Hematopoietic multipotent progenitor cell (in vitro differentiated cells): ENCODE measurements around the gene REEP2. TPM values are rescaled to one million over a fixed set of nuclear protein-coding genes. Genes with fewer than 3 reads are reported as not detected.

Experiments
- DNase-seq, 3 donors: peaks; one replicate each; pipeline ENCODE4 v3.0.0-alpha.2; 2011 to 2015; ENCODE audit warnings: low read depth in 2 of 3, low spot score in 2 of 3
- small RNA-seq: library from RNA; depleted of rRNA; stranded (forward); fragments of <200 nt; gene quantifications from one replicate; pipeline ENCODE3, GENCODE V24; 2012
- total RNA-seq: library from RNA; depleted of rRNA; stranded (reverse); fragments of >200 nt; gene quantifications from one replicate; pipeline ENCODE4 v1.2.3, GENCODE V29; 2012

Gene REEP2
- total RNA-seq, 1 donor, result 2.7 TPM

DNA sequence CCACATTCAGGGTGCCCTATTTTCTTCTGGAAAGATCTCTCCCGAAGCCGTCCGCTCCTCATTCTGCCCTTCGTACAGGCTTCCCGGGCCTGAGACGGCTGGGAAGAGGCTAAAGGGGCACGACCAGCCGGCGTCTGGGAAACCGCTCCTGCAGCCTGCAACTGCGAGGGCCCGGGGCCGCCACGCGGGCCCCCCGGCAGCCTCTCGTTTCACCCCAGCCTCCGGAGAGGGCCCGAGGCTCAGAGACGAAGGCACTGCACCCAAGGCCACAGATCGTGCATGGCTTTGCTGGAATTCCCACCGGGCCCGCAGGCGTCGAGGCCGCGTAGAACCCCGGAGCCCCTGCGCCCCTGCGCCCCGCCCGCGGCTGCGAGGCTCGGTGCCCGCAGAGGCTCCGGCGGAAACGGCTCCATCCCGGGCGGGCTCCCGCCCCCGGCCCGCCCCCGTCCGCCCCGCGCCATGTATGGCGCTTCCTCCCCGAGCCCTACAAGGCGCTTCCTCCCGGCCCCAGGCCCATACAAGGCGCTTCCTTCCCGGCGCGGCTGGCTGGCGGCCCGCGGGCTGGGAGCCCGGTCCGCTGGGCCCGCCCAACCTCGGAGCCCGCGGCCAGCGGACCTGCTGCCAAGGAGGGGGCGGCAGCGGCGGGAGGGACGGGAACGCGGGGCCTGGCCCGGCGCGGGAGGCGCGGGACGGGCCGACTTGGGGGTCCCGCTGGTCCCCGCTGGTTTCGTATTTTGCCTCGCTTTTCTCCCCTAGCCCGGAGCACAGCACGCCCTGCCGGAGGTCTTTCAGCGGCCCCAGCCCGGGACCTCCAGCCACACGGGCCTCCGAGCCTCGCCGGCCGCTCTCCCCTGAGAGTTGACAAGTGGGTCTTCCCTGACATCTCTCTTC, 53.1 kb downstream of the REEP2 start:
- DNase-seq, result peak; percentile 75 to 88 (median 86)

DNA sequence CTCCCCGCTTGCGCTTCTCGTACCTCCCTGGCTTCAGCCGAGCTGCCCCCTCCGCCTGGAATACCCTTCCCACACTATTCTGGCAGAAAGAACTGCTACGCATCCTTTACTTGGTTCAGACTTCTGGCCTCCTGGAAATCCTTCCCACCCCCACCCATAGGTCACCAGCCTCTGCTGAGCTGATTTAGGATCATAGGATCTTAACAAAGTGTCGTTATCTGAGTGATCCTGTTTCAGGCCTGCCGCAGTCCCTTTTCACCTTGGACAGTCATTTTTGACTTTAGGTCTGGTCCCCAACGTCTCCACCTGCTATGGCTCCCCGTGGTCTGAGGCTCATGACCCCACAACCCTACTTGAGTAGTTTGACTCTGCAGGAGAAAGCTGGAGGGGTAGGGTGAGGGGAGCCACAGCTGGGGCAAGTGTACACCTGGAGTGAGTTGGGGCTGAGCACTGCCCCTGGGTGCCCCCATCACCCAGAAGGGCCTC, 53.7 kb downstream of the REEP2 start:
- no peak for DNase-seq

DNA sequence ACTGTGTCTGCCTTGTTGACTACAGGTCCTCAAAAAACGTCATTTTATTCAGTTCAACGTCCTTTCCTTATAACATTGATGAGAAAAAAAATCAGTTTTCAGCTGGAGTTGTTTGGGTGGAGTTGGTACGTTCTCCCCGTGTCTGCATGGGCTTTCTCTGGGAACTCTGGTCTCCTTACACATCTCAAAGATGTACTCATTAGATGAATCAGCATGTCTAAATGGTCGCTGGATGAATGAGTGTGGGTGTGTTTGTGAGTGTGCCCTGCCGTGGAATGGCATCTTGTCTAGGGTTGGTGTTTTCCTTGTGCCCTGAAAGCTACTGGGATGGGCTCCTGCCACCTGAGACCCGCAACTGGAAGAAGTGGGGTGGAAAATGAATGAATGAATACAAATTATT, 56.5 kb downstream of the REEP2 start:
- DNase-seq, result no peak

Small RNAs within 50 kb of the gene (small RNA-seq; reads per million reads assigned to genes)
- gene AC113403.1, result not detected

Other genes starting within 250 kb of the REEP2 start
- gene CDC23, start 225.7 kb upstream of the REEP2 start, total RNA-seq, result 18.9 TPM
- gene GFRA3, start 164.4 kb upstream of the REEP2 start, total RNA-seq, result 0.27 TPM
- 0.81 TPM for gene CDC25C, start 107.3 kb upstream of the REEP2 start, total RNA-seq
- gene FAM53C, start 100.8 kb upstream of the REEP2 start, total RNA-seq, result 69.7 TPM
- 50.9 TPM for gene KDM3B, start 86.4 kb upstream of the REEP2 start, total RNA-seq
- 27.2 TPM for gene EGR1, start 26.4 kb downstream of the REEP2 start, total RNA-seq
- 56.3 TPM for gene ETF1, start 104.2 kb downstream of the REEP2 start, total RNA-seq
- 222 TPM for gene HSPA9, start 136.3 kb downstream of the REEP2 start, total RNA-seq